Caco-2 (cell line): ENCODE results near the gene CHD9. TPM values are rescaled to one million over a fixed set of nuclear protein-coding genes. Genes with fewer than 3 reads are reported as not detected.
A peak's percentile ranks its signal among the peaks of the same experiment; 100 is the strongest.

Experiments
- BruUV-seq: library from RNA; stranded (reverse); fragments of 400-500 nt; replicated peaks from 2 replicates; lab custom pipeline; 2021; lab: Mats Ljungman, UMichigan
- CTCF ChIA-PET: fragments of 300-600 bp; sonication (Branson Sonifier 250); formaldehyde crosslinking; loops from one replicate; lab custom pipeline; 2022; ENCODE audit warnings: antibody characterized with exemption; lab: Charles Lee
- POLR2A ChIA-PET: fragments of 300-600 bp; sonication (Branson Sonifier 250); formaldehyde crosslinking; loops from one replicate; lab custom pipeline; 2022; ENCODE audit warnings: antibody characterized with exemption; lab: Charles Lee
- DNase-seq, 2 experiments: peaks; one replicate each; pipeline versions ENCODE4 v3.0.0 to v3.0.0-alpha.2; 2020 to 2022
- H3K27me3 ChIP-seq: replicated peaks from 2 replicates; pipeline ENCODE4 v1.6.0; 2011; ENCODE audit warnings: low read length; ENCODE audit not compliant: control insufficient read depth, insufficient read depth
- H3K36me3 ChIP-seq: 2 replicates; pipeline ENCODE4 v1.5.1; 2011; ENCODE audit warnings: low read length; ENCODE audit not compliant: control insufficient read depth, insufficient read depth
- H3K4me1 ChIP-seq: fragments of 250-450 bp; sonication (Bioruptor Pico); 2 replicates; pipeline ENCODE4 v1.5.1; 2020; ENCODE audit warnings: mild to moderate bottlenecking
- H3K4me3 ChIP-seq: 2 replicates; pipeline ENCODE4 v1.5.1; 2011; ENCODE audit warnings: low read depth, mild to moderate bottlenecking, control low read depth, low read length
- H3K9me3 ChIP-seq: fragments of 250-450 bp; sonication (Bioruptor Pico); 2 replicates; pipeline ENCODE4 v1.5.1; 2020; ENCODE audit warnings: mild to moderate bottlenecking, moderate library complexity
- H3K27ac Mint-ChIP-seq: one replicate; pipeline ENCODE4 v1.8.0; 2022; ENCODE audit warnings: mixed read lengths; ENCODE audit not compliant: unreplicated experiment
- H3K27me3 Mint-ChIP-seq: one replicate; pipeline ENCODE4 v1.8.0; 2022; ENCODE audit warnings: mixed read lengths; ENCODE audit not compliant: insufficient read depth, unreplicated experiment
- H3K36me3 Mint-ChIP-seq: one replicate; pipeline ENCODE4 v1.8.0; 2022; ENCODE audit warnings: mild to moderate bottlenecking, mixed read lengths; ENCODE audit not compliant: insufficient read depth, unreplicated experiment
- H3K4me1 Mint-ChIP-seq: one replicate; pipeline ENCODE4 v1.8.0; 2022; ENCODE audit warnings: low read depth, mixed read lengths; ENCODE audit not compliant: unreplicated experiment
- H3K4me3 Mint-ChIP-seq: one replicate; pipeline ENCODE4 v1.8.0; 2022; ENCODE audit warnings: mild to moderate bottlenecking, moderate library complexity, mixed read lengths; ENCODE audit not compliant: unreplicated experiment
- H3K9me3 Mint-ChIP-seq: one replicate; pipeline ENCODE4 v1.8.0; 2022; ENCODE audit warnings: mixed read lengths; ENCODE audit not compliant: unreplicated experiment
- CTCF ChIP-seq, 2 experiments: fragments of 200-600 bp in 1 of 2; IDR thresholded peaks; 1 replicate in 1 of 2; 2 replicates in 1 of 2; pipeline versions ENCODE4 v1.5.1 to v1.8.0; 2011 to 2022; ENCODE audit warnings: antibody characterized with exemption in 1 of 2, control low read depth in 1 of 2, inconsistent platforms in 1 of 2, low read depth in 1 of 2, low read length in 1 of 2, mild to moderate bottlenecking in 1 of 2, moderate library complexity in 1 of 2; ENCODE audit not compliant: insufficient read depth in 1 of 2, severe bottlenecking in 1 of 2, unreplicated experiment in 1 of 2
- intact Hi-C: fragments of 100-400 bp; cut with micrococcal nuclease; formaldehyde crosslinking; loops from one replicate; pipeline ENCODE4 v1.10.0; 2022; ENCODE audit not compliant: unreplicated experiment
- total RNA-seq: library from RNA; stranded (reverse); gene quantifications from 2 replicates; pipeline ENCODE4 v1.2.3, GENCODE V29; 2022

Gene CHD9
- total RNA-seq, 1 experiment from 2014 or later: 29.1 TPM

DNA sequence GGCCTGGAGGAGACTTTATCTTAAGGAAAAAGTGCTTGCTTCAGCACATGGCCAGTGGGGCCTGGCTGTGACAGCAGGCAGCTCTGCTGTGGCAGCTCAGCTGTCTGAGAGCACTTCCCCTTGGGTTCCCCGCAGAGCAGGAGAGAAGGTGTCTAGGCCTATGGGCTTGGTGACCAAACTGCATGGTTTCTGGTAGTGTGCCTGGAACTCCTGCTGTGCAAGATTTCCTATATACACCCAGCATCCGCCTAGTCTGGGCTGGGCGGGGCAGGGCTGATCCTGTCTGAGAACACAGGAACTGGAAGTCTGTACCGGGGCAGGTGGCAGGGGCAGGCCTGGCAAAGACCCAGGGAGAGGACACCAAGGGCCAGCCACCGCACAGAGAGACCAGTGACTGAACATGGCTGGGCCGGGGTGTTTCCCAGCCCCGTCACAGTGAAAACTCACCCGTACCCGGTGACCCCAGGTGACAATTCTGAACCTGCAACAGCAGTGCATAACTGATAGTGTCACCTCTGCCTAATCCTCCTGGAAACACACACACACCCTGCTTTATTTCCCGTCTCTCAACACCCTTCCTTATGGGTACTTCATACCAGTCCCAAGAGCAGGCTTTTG lies 39.3 kb downstream of the CHD9 start:
- intact Hi-C loops: no loop called here
- Histone ChIP-seq H3K36me3 (no peaks in the 10 kb centered on the region), H3K27me3 (no peaks in the 10 kb centered on the region), H3K4me1 (peaks cover 7% of the 10 kb centered on the region), H3K4me3 (no peak overlapping the region), H3K9me3 (no peaks in the 10 kb centered on the region)
- no peak overlapping the region for H3K4me3 Mint-ChIP-seq
- ChIA-PET CTCF (no interaction called here), POLR2A (no interaction called here)
- no peak for TF ChIP-seq CTCF (IDR thresholded peaks at IDR 0.05; ENCODE audit: insufficient read depth in 1 of 2, low read depth in 1 of 2, low read length in 1 of 2, severe bottlenecking in 1 of 2, unreplicated experiment in 1 of 2)
- no peaks in the 10 kb centered on the region for H3K27me3 Mint-ChIP-seq
- H3K4me1 Mint-ChIP-seq: peaks cover 4% of the 10 kb centered on the region
- H3K27ac Mint-ChIP-seq: no peak overlapping the region
- DNase-seq: no peak
- no peaks in the 10 kb centered on the region for H3K9me3 Mint-ChIP-seq
- no TSS peak for BruUV-seq
- peaks cover 6% of the 10 kb centered on the region for H3K36me3 Mint-ChIP-seq

DNA sequence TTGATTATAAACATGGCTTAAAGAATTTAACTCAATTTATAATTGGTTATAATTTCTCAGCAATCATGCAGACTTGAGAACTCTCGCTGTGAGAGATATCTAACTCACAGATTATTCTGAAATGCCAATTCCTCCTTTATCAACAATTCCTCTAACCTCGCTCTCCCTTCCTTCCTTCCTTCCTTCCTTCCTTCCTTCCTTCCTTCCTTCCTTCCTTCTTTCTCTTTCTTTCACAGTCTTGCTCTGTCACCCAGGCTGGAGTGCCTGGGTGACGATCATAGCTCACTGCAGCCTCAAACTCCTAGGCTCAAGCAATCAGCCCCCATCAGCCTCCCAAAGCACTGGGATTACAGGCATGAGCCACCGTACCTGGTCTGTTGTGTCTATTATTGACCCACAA lies 42.4 kb downstream of the CHD9 start:
- POLR2A ChIA-PET: no interaction called here
- peaks cover 12% of the 10 kb centered on the region for H3K4me1 Mint-ChIP-seq
- peaks cover 6% of the 10 kb centered on the region for H3K36me3 Mint-ChIP-seq
- TF ChIP-seq CTCF (IDR thresholded peaks at IDR 0.05; ENCODE audit: insufficient read depth in 1 of 2, low read depth in 1 of 2, low read length in 1 of 2, severe bottlenecking in 1 of 2, unreplicated experiment in 1 of 2): no peak
- no peak for DNase-seq
- H3K27ac Mint-ChIP-seq: no peak overlapping the region
- H3K4me3 Mint-ChIP-seq: no peak overlapping the region
- Histone ChIP-seq H3K4me1 (peaks cover 18% of the 10 kb centered on the region), H3K9me3 (no peaks in the 10 kb centered on the region), H3K36me3 (no peaks in the 10 kb centered on the region), H3K27me3 (no peaks in the 10 kb centered on the region), H3K4me3 (no peak overlapping the region)
- intact Hi-C loops: no loop called here
- no peaks in the 10 kb centered on the region for H3K9me3 Mint-ChIP-seq
- no peaks in the 10 kb centered on the region for H3K27me3 Mint-ChIP-seq
- CTCF ChIA-PET: no interaction called here
- BruUV-seq: no TSS peak

DNA sequence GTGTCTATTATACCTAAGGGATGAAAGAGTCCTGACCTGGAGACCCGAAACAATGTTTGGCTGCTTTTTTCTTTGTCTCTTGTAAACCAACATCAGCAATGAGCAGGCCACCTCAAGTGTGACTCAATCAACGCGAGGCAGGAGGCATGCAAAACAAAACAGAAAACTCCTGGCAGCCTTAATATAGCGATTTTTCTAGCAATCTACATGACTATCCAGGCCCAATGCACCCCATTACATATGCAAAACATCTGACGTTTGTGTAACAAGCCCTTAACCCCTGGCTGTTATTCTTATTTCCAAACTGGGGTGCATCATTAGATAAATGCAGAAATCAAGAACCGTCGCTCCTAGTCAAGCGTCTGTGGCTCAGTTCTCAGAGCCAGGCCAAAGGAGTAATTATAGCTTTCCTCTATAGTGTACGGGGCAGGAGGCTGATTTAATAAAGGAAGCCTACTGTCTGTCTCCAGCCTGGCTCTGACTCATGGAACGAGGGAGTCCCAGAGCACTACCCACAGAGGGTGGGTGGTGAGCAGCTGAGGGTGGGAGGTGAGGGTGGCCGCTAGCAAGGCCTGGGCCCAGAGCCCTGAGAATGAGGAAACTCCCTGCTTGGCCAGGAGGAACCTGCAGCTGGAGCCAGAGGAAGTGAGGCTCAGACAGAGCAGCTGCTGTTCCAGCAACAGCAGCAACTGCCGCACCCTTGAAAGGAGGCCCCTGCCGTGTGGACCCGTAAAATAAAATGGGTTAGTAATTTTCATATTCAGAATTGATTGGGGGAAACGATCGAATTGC lies 43.9 kb downstream of the CHD9 start:
- H3K36me3 Mint-ChIP-seq: peaks cover 6% of the 10 kb centered on the region
- TF ChIP-seq CTCF (IDR thresholded peaks at IDR 0.05; ENCODE audit: insufficient read depth in 1 of 2, low read depth in 1 of 2, low read length in 1 of 2, severe bottlenecking in 1 of 2, unreplicated experiment in 1 of 2): no peak
- no peaks in the 10 kb centered on the region for H3K27me3 ChIP-seq
- peaks cover 12% of the 10 kb centered on the region for H3K4me1 Mint-ChIP-seq
- H3K27me3 Mint-ChIP-seq: no peaks in the 10 kb centered on the region
- peak overlapping the region; percentile 77 for H3K4me3 Mint-ChIP-seq
- no peaks in the 10 kb centered on the region for H3K36me3 ChIP-seq
- H3K4me3 ChIP-seq: no peak overlapping the region
- ChIA-PET POLR2A (interaction anchor here (1.0 to 1.8 kb wide), 3 partner anchors 32 to 69 kb away, joined by 3 to 5 read pairs (median 3); partner anchors contain the start of gene CHD9), CTCF (interaction anchor here (0.6 to 2.4 kb wide), 2 partner anchors 13 to 44 kb away, joined by 3 to 13 read pairs; partner anchors contain the start of gene CHD9)
- peak; percentile 24 to 38 for DNase-seq
- peaks cover 23% of the 10 kb centered on the region for H3K4me1 ChIP-seq
- intact Hi-C loops: loop anchor here (1.0 to 2.0 kb wide), 4 partner anchors 14 to 62 kb away; no protein-coding TSS in a partner anchor
- H3K9me3 Mint-ChIP-seq: no peaks in the 10 kb centered on the region
- H3K9me3 ChIP-seq: no peaks in the 10 kb centered on the region
- TSS peak; percentile 98 for BruUV-seq
- H3K27ac Mint-ChIP-seq: peak overlapping the region; percentile 98
